Spleen (tissue), 11 donors: ENCODE results near the gene ZNF418. TPM values are rescaled to one million over a fixed set of nuclear protein-coding genes. Genes with fewer than 3 reads are reported as not detected.
A peak's percentile ranks its signal among the peaks of the same experiment; 100 is the strongest.
"Not testable (repeated sequence)": the region's sequence is repeated elsewhere in the genome, so short reads cannot be mapped to it uniquely, and the experiment has no call there.

ENCODE experiments used
- DNase-seq: peaks from one replicate; pipeline ENCODE4 v3.0.0-alpha.2; 2020
- H3K27ac ChIP-seq, 8 donors: fragments of 200-600 bp; sonication (generic) in 7 of 8; 1 replicate in 4 of 8; 2 replicates in 4 of 8; pipeline versions ENCODE4 v1.5.0 to v1.8.0; 2016 to 2021; ENCODE audit warnings: inconsistent platforms in 4 of 8, mild to moderate bottlenecking in 4 of 8, moderate library complexity in 1 of 8
- H3K27me3 ChIP-seq, 7 donors: fragments of 200-600 bp; sonication (generic) in 6 of 7; replicated peaks in 1 of 7; 1 replicate in 4 of 7; 2 replicates in 3 of 7; pipeline versions ENCODE4 v1.5.0 to v1.8.0; 2016 to 2021; ENCODE audit warnings: inconsistent platforms in 3 of 7, mild to moderate bottlenecking in 1 of 7
- H3K36me3 ChIP-seq, 6 donors: fragments of 200-600 bp; sonication (generic) in 5 of 6; 1 replicate in 4 of 6; 2 replicates in 2 of 6; pipeline versions ENCODE4 v1.5.0 to v1.8.0; 2016 to 2021; ENCODE audit warnings: inconsistent platforms in 2 of 6
- H3K4me1 ChIP-seq, 6 donors: fragments of 200-600 bp; sonication (generic) in 5 of 6; 1 replicate in 3 of 6; 2 replicates in 3 of 6; pipeline versions ENCODE4 v1.5.0 to v1.8.0; 2016 to 2021; ENCODE audit warnings: inconsistent platforms in 3 of 6
- H3K4me3 ChIP-seq, 8 donors: fragments of 200-600 bp; sonication (generic) in 7 of 8; 1 replicate in 4 of 8; 2 replicates in 4 of 8; pipeline versions ENCODE4 v1.5.0 to v1.8.0; 2016 to 2021; ENCODE audit warnings: inconsistent platforms in 4 of 8, mild to moderate bottlenecking in 4 of 8, moderate library complexity in 2 of 8
- H3K9me3 ChIP-seq, 8 donors: fragments of 200-600 bp; sonication (generic) in 7 of 8; 1 replicate in 4 of 8; 2 replicates in 4 of 8; pipeline versions ENCODE4 v1.5.0 to v1.8.0; 2016 to 2021; ENCODE audit warnings: inconsistent platforms in 4 of 8
- POLR2A ChIP-seq, 3 donors: fragments of 450-650 bp; IDR thresholded peaks; one replicate each; pipeline ENCODE4 v1.5.1; 2017; ENCODE audit warnings: antibody characterized with exemption in 3 of 3, mild to moderate bottlenecking in 1 of 3
- POLR2AphosphoS5 ChIP-seq, 3 donors: sonication (generic); formaldehyde crosslinking; IDR thresholded peaks; one replicate each; pipeline ENCODE4 v1.5.1; 2017; ENCODE audit warnings: antibody characterized with exemption in 3 of 3
- whole genome bisulfite sequencing, 5 donors: extraction: QIAGEN DNeasy Blood & Tissue Kit in 3 of 5; methylation state at CpG; one replicate each; pipeline versions ENCODE4 v1.1.5 to v1.1.7; 2013 to 2018; 5-methylcytosine and 5-hydroxymethylcytosine counted together
- intact Hi-C: fragments of 100-400 bp; cut with DNase I; formaldehyde crosslinking; loops from one replicate; pipeline ENCODE4 v1.15.0; 2023; ENCODE audit warnings: low total_unique reads
- polyA plus RNA-seq, 3 donors: library from polyadenylated mRNA; stranded (reverse); fragments of 200-250 nt; gene quantifications; one replicate each; pipeline ENCODE4 v1.2.1, GENCODE V29; 2013
- total RNA-seq, 7 donors: library from RNA; depleted of rRNA in 3 of 7; stranded (reverse); fragments of >200 nt in 3 of 7; fragmentation: NEBNext Ultra II Directional in 4 of 7; extraction: Animal tissue kit (Norgen Biotek cat#: 25700) in 4 of 7; gene quantifications; one replicate each; pipeline versions ENCODE4 v1.1.0 to v1.2.1, GENCODE V29; 2016 to 2021
- TF ChIP-seq, protein P1 (sequence below), 11 experiments: fragments of 200-600 bp in 7 of 11; fragments of 450-650 bp in 4 of 11; sonication (generic) in 4 of 11; IDR thresholded peaks in 8 of 11; conservative IDR thresholded peaks in 3 of 11; 1 replicate in 7 of 11; 2 replicates in 4 of 11; pipeline versions ENCODE4 v1.4.0 to v1.8.0; 2016 to 2021; ENCODE audit warnings: antibody characterized with exemption in 11 of 11, inconsistent platforms in 4 of 11, mild to moderate bottlenecking in 1 of 11
- donor health status: healthy with polysubstance abuse.
- donor health status: DM: no; HTN: no; CAD: no; lungs with moderate emphysema.
- donor health status: DM: no; HTN: no; CAD: no.
- donor health status: Bipolar disorder and iron deficiency.
- donor health status: healthy.
- donor health status: DM: no; HTN: no; CAD: no.
- donor health status: DM: yes; HTN: yes; CAD: no.

Gene ZNF418
- total and polyA plus RNA-seq, 10 donors: 4.7 to 16.5 (median 10.1) TPM

DNA sequence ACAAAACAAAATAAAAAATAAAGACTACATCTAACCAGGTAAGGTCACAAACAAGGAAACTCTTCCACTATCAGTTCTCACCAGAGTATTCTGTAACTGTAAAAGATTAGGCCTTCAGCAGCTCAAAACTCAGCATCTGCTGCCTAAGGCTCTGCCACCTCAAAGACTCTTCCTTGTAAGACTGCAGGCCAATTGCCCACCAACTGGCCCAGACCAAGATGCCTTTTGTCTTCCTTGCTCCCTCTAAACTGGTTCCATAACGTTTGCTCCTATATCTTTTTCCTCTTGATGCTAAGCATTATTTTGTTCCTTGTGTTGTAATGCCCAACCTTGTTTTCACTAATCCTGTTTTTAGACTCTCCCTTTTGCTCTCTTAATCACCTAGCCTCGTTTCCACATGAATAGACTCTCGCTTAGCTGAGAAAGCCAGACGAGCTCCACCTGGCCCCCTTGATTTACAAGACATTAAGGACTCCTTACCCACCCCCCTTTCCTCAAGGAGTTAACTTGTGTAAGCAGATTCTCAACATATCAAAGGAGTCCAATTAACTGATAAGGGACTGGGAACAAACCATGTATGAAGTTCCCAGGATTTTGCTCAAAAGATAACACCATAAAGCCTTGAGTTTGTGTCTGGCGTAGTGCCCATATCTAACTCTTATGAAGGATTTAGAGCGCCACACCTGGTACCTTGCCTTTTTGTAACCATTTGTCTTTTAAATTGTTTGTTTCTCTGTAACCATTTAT is 47.8 kb downstream of the ZNF418 start:
- peaks cover 0 to 60% (median 46%) of the 10 kb centered on the region in 8 donors for H3K9me3 ChIP-seq
- DNase-seq: no peak
- no peaks in the 10 kb centered on the region for H3K27me3 ChIP-seq
- TF ChIP-seq POLR2A (IDR thresholded peaks at IDR 0.05) (no peak), POLR2AphosphoS5 (IDR thresholded peaks at IDR 0.05) (no peak)
- TF ChIP-seq, protein P1, sequence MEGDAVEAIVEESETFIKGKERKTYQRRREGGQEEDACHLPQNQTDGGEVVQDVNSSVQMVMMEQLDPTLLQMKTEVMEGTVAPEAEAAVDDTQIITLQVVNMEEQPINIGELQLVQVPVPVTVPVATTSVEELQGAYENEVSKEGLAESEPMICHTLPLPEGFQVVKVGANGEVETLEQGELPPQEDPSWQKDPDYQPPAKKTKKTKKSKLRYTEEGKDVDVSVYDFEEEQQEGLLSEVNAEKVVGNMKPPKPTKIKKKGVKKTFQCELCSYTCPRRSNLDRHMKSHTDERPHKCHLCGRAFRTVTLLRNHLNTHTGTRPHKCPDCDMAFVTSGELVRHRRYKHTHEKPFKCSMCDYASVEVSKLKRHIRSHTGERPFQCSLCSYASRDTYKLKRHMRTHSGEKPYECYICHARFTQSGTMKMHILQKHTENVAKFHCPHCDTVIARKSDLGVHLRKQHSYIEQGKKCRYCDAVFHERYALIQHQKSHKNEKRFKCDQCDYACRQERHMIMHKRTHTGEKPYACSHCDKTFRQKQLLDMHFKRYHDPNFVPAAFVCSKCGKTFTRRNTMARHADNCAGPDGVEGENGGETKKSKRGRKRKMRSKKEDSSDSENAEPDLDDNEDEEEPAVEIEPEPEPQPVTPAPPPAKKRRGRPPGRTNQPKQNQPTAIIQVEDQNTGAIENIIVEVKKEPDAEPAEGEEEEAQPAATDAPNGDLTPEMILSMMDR (IDR thresholded peaks at IDR 0.05 in 8 of 11, conservative IDR thresholded peaks at IDR 0.05 in 3 of 11): no peak
- H3K36me3 ChIP-seq: peaks cover 0 to 45% (median 16%) of the 10 kb centered on the region in 6 donors
- intact Hi-C loops: no loop called here
- peak overlapping the region in 6 of 8 donors; percentile 71 to 95 (median 82) for H3K4me3 ChIP-seq
- 47 to 63% (median 54%) methylated on average over 6 of the region's 6 CpGs for WGBS, 5 donors
- H3K4me1 ChIP-seq: peaks cover 8 to 32% (median 22%) of the 10 kb centered on the region in 6 donors
- H3K27ac ChIP-seq: no peak overlapping the region

DNA sequence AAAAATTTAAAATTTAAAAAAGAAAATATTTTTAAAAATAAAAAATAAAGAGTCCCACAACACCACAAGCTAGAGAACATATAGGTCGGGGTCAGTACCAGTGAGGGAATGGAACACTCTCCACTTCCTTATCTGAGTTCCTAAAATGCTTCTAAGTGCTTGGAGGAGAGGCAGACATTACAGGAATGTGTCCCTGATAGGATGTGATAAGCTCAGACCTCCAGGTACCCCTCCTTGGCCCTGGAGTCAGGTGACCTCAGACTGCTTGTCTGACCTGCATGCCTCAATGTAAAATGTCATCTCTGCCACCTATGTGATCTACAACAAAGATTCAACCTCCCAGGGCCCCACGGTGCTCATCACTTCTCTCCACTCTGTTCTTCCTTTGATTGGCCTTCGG is 49.2 kb downstream of the ZNF418 start:
- TF ChIP-seq, protein P1 (IDR thresholded peaks at IDR 0.05 in 8 of 11, conservative IDR thresholded peaks at IDR 0.05 in 3 of 11): no peak
- TF ChIP-seq POLR2A (IDR thresholded peaks at IDR 0.05): no peak
- TF ChIP-seq POLR2AphosphoS5 (IDR thresholded peaks at IDR 0.05): no peak
- Histone ChIP-seq H3K4me1 (peaks cover 8 to 32% (median 22%) of the 10 kb centered on the region in 6 donors), H3K36me3 (peaks cover 0 to 45% (median 16%) of the 10 kb centered on the region in 6 donors), H3K27ac (no peak overlapping the region), H3K4me3 (no peak overlapping the region), H3K27me3 (no peaks in the 10 kb centered on the region), H3K9me3 (peaks cover 0 to 60% (median 46%) of the 10 kb centered on the region in 8 donors)
- no peak for DNase-seq
- 89 to 97% (median 92%) methylated on average over 3 of the region's 3 CpGs for WGBS, 5 donors
- intact Hi-C loops: no loop called here

DNA sequence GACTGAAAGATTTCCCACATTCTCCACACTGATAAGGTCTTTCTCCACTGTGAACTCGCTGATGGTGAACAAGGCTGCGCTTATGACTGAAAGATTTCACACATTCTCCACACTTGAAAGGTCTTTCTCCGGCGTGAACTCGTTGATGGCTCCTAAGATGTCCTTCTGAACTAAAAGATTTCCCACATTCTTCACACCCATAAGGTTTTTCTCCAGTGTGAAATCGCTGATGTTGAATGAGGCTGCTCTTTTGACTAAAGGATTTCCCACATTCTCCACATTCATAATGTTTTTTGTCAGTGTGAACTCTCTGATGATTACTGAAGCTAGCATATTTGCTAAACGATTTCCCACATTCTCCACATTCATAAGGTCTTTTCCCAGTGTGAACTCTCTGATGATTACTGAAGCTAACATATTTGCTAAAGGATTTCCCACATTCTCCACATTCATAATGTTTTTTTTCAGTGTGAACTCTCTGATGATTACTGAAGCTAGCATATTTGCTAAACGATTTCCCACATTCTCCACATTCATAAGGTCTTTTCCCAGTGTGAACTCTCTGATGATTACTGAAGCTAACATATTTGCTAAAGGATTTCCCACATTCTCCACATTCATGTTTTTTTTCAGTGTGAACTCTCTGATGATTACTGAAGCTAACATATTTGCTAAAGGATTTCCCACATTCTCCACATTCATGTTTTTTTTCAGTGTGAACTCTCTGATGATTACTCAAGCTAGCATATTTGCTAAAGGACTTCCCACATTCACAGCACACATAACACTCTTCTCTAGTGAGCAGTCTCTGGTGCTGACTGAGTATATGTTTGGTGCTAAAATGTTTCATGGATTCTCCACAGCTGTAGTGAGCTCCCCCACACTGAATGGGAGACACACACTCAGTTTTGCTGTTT is 61.1 kb downstream of the ZNF418 start:
- H3K27ac ChIP-seq, DNase-seq, H3K4me1 ChIP-seq, intact Hi-C loops, H3K27me3 ChIP-seq: not testable (repeated sequence)
- Histone ChIP-seq H3K4me3 (peak overlapping the region in 1 of 8 donors; percentile 2), H3K9me3 (peaks cover 35 to 98% (median 97%) of the 10 kb centered on the region in 8 donors), H3K36me3 (peaks cover 4 to 84% (median 46%) of the 10 kb centered on the region in 6 donors)
- WGBS, 5 donors: 94 to 98% (median 96%) methylated on average over 8 of the region's 8 CpGs

DNA sequence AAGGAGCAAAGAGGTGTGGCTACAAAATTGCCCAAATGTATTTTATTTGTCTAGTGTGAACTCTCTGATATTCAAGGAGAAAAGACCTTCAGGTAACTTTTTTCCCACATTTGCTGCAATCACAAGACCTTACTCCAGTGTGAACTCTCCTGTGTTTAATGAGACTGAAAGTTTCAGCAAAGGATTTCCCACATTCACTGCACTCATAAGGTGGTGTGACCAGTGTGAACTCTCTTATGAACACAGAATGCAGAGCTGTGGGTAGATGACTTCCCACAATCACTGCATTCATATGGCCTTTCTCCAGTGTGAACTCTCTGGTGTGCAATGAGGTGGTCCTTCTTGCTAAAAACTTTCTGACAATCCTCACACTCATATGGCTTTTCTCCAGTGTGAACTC is 62.8 kb downstream of the ZNF418 start:
- DNase-seq: no peak
- H3K36me3 ChIP-seq: peaks cover 10 to 83% (median 52%) of the 10 kb centered on the region in 6 donors
- no peak for TF ChIP-seq POLR2A (IDR thresholded peaks at IDR 0.05)
- no peak for TF ChIP-seq POLR2AphosphoS5 (IDR thresholded peaks at IDR 0.05)
- TF ChIP-seq, protein P1 (IDR thresholded peaks at IDR 0.05 in 8 of 11, conservative IDR thresholded peaks at IDR 0.05 in 3 of 11): no peak
- intact Hi-C loops: no loop called here
- no peaks in the 10 kb centered on the region for H3K4me1 ChIP-seq
- H3K27ac ChIP-seq: no peak overlapping the region
- peaks cover 38 to 99% (median 98%) of the 10 kb centered on the region in 8 donors for H3K9me3 ChIP-seq
- no peak overlapping the region for H3K4me3 ChIP-seq
- no peaks in the 10 kb centered on the region for H3K27me3 ChIP-seq

Other genes with a start within 250 kb of the ZNF418 start
- 10 to 100 TPM in 6 of 7 donors, 1 to 10 TPM in 1; 9.3 to 21.2 (median 15.3) TPM for gene ZNF154, start 226.2 kb downstream of the ZNF418 start, total RNA-seq
- gene ZNF154, start 226.2 kb downstream of the ZNF418 start, polyA plus RNA-seq: 1 to 10 TPM; 3.6 to 5.8 (median 4.3) TPM
- 10 to 100 TPM; 16.1 to 23.3 (median 17.1) TPM for gene ZNF671, start 207.8 kb downstream of the ZNF418 start, total RNA-seq
- gene ZNF671, start 207.8 kb downstream of the ZNF418 start, polyA plus RNA-seq: 10 to 100 TPM; 10.4 to 11.7 (median 10.9) TPM
- gene ZNF776, start 188.6 kb downstream of the ZNF418 start, total RNA-seq: 10 to 100 TPM; 16.2 to 25.3 (median 20.9) TPM
- gene ZNF776, start 188.6 kb downstream of the ZNF418 start, polyA plus RNA-seq: 1 to 10 TPM; 3.5 to 9.5 (median 4.3) TPM
- gene ZNF586, start 165.7 kb downstream of the ZNF418 start, total RNA-seq: 10 to 100 TPM; 29.6 to 45.6 (median 35.2) TPM
- gene ZNF586, start 165.7 kb downstream of the ZNF418 start, polyA plus RNA-seq: 1 to 10 TPM; 7.3 to 9.8 (median 9.0) TPM
- 10 to 100 TPM in 4 of 7 donors, 1 to 10 TPM in 3; 8.8 to 20.8 (median 10.5) TPM for gene ZNF552, start 120.5 kb downstream of the ZNF418 start, total RNA-seq
- gene ZNF552, start 120.5 kb downstream of the ZNF418 start, polyA plus RNA-seq: 1 to 10 TPM; 2.9 to 4.2 (median 4.0) TPM
- gene ZNF587B, start 105.1 kb downstream of the ZNF418 start, total RNA-seq: 10 to 100 TPM; 19.9 to 31.8 (median 26.0) TPM
- gene ZNF587B, start 105.1 kb downstream of the ZNF418 start, polyA plus RNA-seq: 1 to 10 TPM; 3.4 to 9.8 (median 3.9) TPM
- 10 to 100 TPM; 23.8 to 46.5 (median 39.0) TPM for gene ZNF587, start 85.5 kb downstream of the ZNF418 start, total RNA-seq
- 10 to 100 TPM in 1 of 3 donors, 1 to 10 TPM in 2; 3.9 to 20.2 (median 4.8) TPM for gene ZNF587, start 85.5 kb downstream of the ZNF418 start, polyA plus RNA-seq
- gene ZNF814, start 46.4 kb downstream of the ZNF418 start, total RNA-seq: 10 to 100 TPM; 18.0 to 48.1 (median 33.2) TPM
- 10 to 100 TPM; 15.4 to 21.2 (median 17.3) TPM for gene ZNF814, start 46.4 kb downstream of the ZNF418 start, polyA plus RNA-seq
- gene ZNF417, start 18.8 kb downstream of the ZNF418 start, total RNA-seq: 10 to 100 TPM; 22.6 to 31.2 (median 24.7) TPM
- 1 to 10 TPM; 1.5 to 3.3 (median 1.6) TPM for gene ZNF417, start 18.8 kb downstream of the ZNF418 start, polyA plus RNA-seq
- gene ZNF256, start 12.3 kb upstream of the ZNF418 start, total RNA-seq: 10 to 100 TPM in 4 of 7 donors, 1 to 10 TPM in 3; 8.4 to 10.9 (median 10.7) TPM
- 1 to 10 TPM; 4.1 to 4.5 (median 4.5) TPM for gene ZNF256, start 12.3 kb upstream of the ZNF418 start, polyA plus RNA-seq
- 1 to 10 TPM in 1 of 7 donors, under 1 TPM in 3, not detected in 3; 0.50 to 1.9 (median 0.69) TPM for gene C19orf18, start 39.1 kb upstream of the ZNF418 start, total RNA-seq
- 1 to 10 TPM; 1.7 to 4.2 (median 3.0) TPM for gene C19orf18, start 39.1 kb upstream of the ZNF418 start, polyA plus RNA-seq
- gene ZNF606, start 67.4 kb upstream of the ZNF418 start, total RNA-seq: 10 to 100 TPM; 12.4 to 25.3 (median 17.3) TPM
- gene ZNF606, start 67.4 kb upstream of the ZNF418 start, polyA plus RNA-seq: 10 to 100 TPM in 1 of 3 donors, 1 to 10 TPM in 2; 5.6 to 12.4 (median 9.3) TPM
- not detected for gene ZSCAN1, start 98.6 kb upstream of the ZNF418 start, total RNA-seq
- under 1 TPM in 2 of 3 donors, not detected in 1; 0.08 to 0.24 TPM for gene ZSCAN1, start 98.6 kb upstream of the ZNF418 start, polyA plus RNA-seq
- gene ZNF135, start 123.9 kb upstream of the ZNF418 start, total RNA-seq: 1 to 10 TPM; 3.6 to 9.4 (median 8.1) TPM
- 1 to 10 TPM; 4.8 to 6.5 (median 5.1) TPM for gene ZNF135, start 123.9 kb upstream of the ZNF418 start, polyA plus RNA-seq
- 10 to 100 TPM; 46.1 to 71.7 (median 62.5) TPM for gene ZSCAN18, start 162.8 kb upstream of the ZNF418 start, total RNA-seq
- gene ZSCAN18, start 162.8 kb upstream of the ZNF418 start, polyA plus RNA-seq: 10 to 100 TPM; 39.8 to 46.5 (median 42.2) TPM
- gene ZNF329, start 215.4 kb upstream of the ZNF418 start, total RNA-seq: 10 to 100 TPM in 4 of 7 donors, 1 to 10 TPM in 3; 8.6 to 13.4 (median 10.4) TPM
- gene ZNF329, start 215.4 kb upstream of the ZNF418 start, polyA plus RNA-seq: 1 to 10 TPM; 3.8 to 6.1 (median 3.8) TPM
- 10 to 100 TPM; 32.5 to 53.4 (median 36.9) TPM for gene ZNF274, start 247.7 kb upstream of the ZNF418 start, total RNA-seq
- gene ZNF274, start 247.7 kb upstream of the ZNF418 start, polyA plus RNA-seq: 10 to 100 TPM; 17.5 to 19.5 (median 18.4) TPM